CD14-positive monocyte (primary cell): Measurements from ENCODE around the gene S1PR2. TPM values are rescaled to one million over a fixed set of nuclear protein-coding genes. Genes with fewer than 3 reads are reported as not detected.

Experiments
- DNase-seq, 3 donors: peaks; one replicate each; pipeline ENCODE4 v3.0.0-alpha.2; 2011 to 2022
- H2AFZ ChIP-seq: 2 replicates; pipeline ENCODE4 v1.6.0; 2012; ENCODE audit warnings: mild to moderate bottlenecking, low read depth, low read length, inconsistent platforms; ENCODE audit not compliant: insufficient read depth, poor library complexity, severe bottlenecking
- H3K27ac ChIP-seq, 2 donors: 1 replicate in 1 of 2; 2 replicates in 1 of 2; pipeline ENCODE4 v1.5.1; 2012 to 2013; ENCODE audit warnings: low read length in 2 of 2, control low read depth in 1 of 2, inconsistent platforms in 1 of 2, low read depth in 1 of 2, mild to moderate bottlenecking in 1 of 2
- H3K27me3 ChIP-seq, 2 donors: one replicate each; pipeline versions ENCODE4 v1.6.0 to v1.6.1; 2011 to 2013; ENCODE audit warnings: low read length in 2 of 2; ENCODE audit not compliant: control insufficient read depth in 2 of 2, insufficient read depth in 2 of 2
- H3K36me3 ChIP-seq, 2 donors: replicated peaks in 1 of 2; 1 replicate in 1 of 2; 2 replicates in 1 of 2; pipeline versions ENCODE4 v1.5.1 to v1.6.1; 2012 to 2013; ENCODE audit warnings: low read length in 2 of 2, control low read depth in 1 of 2, inconsistent platforms in 1 of 2, mild to moderate bottlenecking in 1 of 2; ENCODE audit not compliant: insufficient read depth in 2 of 2, control insufficient read depth in 1 of 2
- H3K4me1 ChIP-seq, 2 donors: 1 replicate in 1 of 2; 2 replicates in 1 of 2; pipeline versions ENCODE4 v1.5.1 to v1.6.1; 2012 to 2013; ENCODE audit warnings: low read length in 2 of 2, control low read depth in 1 of 2, inconsistent platforms in 1 of 2, mild to moderate bottlenecking in 1 of 2, moderate library complexity in 1 of 2; ENCODE audit not compliant: insufficient read depth in 2 of 2, control insufficient read depth in 1 of 2
- H3K4me2 ChIP-seq: replicated peaks from 2 replicates; pipeline ENCODE3; 2012; ENCODE audit warnings: low read length, moderate library complexity, mild to moderate bottlenecking; ENCODE audit not compliant: poor library complexity, severe bottlenecking; ENCODE audit errors: extremely low read depth
- H3K4me3 ChIP-seq, 3 experiments: fragments of 200-600 bp in 1 of 3; sonication (generic) in 1 of 3; replicated peaks in 1 of 3; 1 replicate in 2 of 3; 2 replicates in 1 of 3; pipeline ENCODE4 v1.5.1; 2011 to 2013; ENCODE audit warnings: low read length in 3 of 3, mild to moderate bottlenecking in 3 of 3, control low read depth in 2 of 3, low read depth in 2 of 3, inconsistent platforms in 1 of 3, moderate library complexity in 1 of 3
- H3K79me2 ChIP-seq: 2 replicates; pipeline ENCODE4 v1.6.0; 2012; ENCODE audit warnings: mild to moderate bottlenecking, control low read depth, inconsistent platforms, low read length, moderate library complexity; ENCODE audit not compliant: insufficient read depth
- H3K9ac ChIP-seq: 2 replicates; pipeline ENCODE4 v1.6.0; 2017; ENCODE audit warnings: low read length, mild to moderate bottlenecking; ENCODE audit not compliant: insufficient read depth, poor library complexity, severe bottlenecking
- H3K9me3 ChIP-seq, 2 donors: replicated peaks in 1 of 2; 1 replicate in 1 of 2; 2 replicates in 1 of 2; pipeline versions ENCODE4 v1.5.1 to v1.6.1; 2012 to 2013; ENCODE audit warnings: low read length in 2 of 2, control low read depth in 1 of 2; ENCODE audit not compliant: control insufficient read depth in 1 of 2, insufficient read depth in 1 of 2
- H4K20me1 ChIP-seq: 2 replicates; pipeline ENCODE4 v1.6.0; 2012; ENCODE audit warnings: mild to moderate bottlenecking, low read length, control low read depth, moderate library complexity; ENCODE audit not compliant: insufficient read depth
- H3K27ac Mint-ChIP-seq, 7 donors: one replicate each; pipeline ENCODE4 v1.8.0; 2020; ENCODE audit warnings: mild to moderate bottlenecking in 7 of 7, mixed read lengths in 7 of 7, moderate library complexity in 6 of 7, inconsistent platforms in 2 of 7
- H3K27me3 Mint-ChIP-seq, 3 donors: one replicate each; pipeline ENCODE4 v1.8.0; 2021 to 2022; ENCODE audit warnings: low read depth in 3 of 3, mild to moderate bottlenecking in 3 of 3, mixed read lengths in 3 of 3, moderate library complexity in 3 of 3, inconsistent platforms in 1 of 3
- H3K36me3 Mint-ChIP-seq, 2 donors: one replicate each; pipeline ENCODE4 v1.8.0; 2020; ENCODE audit warnings: mixed read lengths in 2 of 2, inconsistent platforms in 1 of 2, mild to moderate bottlenecking in 1 of 2
- H3K4me1 Mint-ChIP-seq: one replicate; pipeline ENCODE4 v1.8.0; 2020; ENCODE audit warnings: mild to moderate bottlenecking, mixed read lengths
- H3K4me3 Mint-ChIP-seq, 2 donors: one replicate each; pipeline ENCODE4 v1.8.0; 2020; ENCODE audit warnings: mild to moderate bottlenecking in 2 of 2, mixed read lengths in 2 of 2, moderate library complexity in 1 of 2
- H3K9me3 Mint-ChIP-seq, 7 donors: one replicate each; pipeline ENCODE4 v1.8.0; 2020 to 2022; ENCODE audit warnings: mixed read lengths in 7 of 7, mild to moderate bottlenecking in 6 of 7, moderate library complexity in 6 of 7, inconsistent platforms in 2 of 7
- CTCF ChIP-seq: fragments of 200-600 bp; IDR thresholded peaks from one replicate; pipeline ENCODE4 v1.8.0; 2022; ENCODE audit warnings: antibody characterized with exemption, mild to moderate bottlenecking
- WGBS: methylation state at CpG from one replicate; pipeline ENCODE4 v1.1.5; 2013; ENCODE audit warnings: missing lambda C conversion rate; ENCODE audit not compliant: insufficient coverage; 5-methylcytosine and 5-hydroxymethylcytosine counted together
- intact Hi-C, 2 donors: fragments of 100-400 bp; cut with micrococcal nuclease; formaldehyde crosslinking; loops; one replicate each; pipeline versions ENCODE4 v1.15.0 to v1.15.1; 2023
- polyA plus RNA-seq, 3 donors: library from polyadenylated mRNA; depleted of rRNA in 1 of 3; unstranded in 2 of 3; stranded (reverse) in 1 of 3; fragments of 300-500 nt in 2 of 3; fragments of >200 nt in 1 of 3; fragmentation: Illumina TruSeq in 2 of 3; gene quantifications; 1 replicate in 2 of 3; 2 replicates in 1 of 3; pipeline ENCODE4 v1.2.3, GENCODE V29; 2012 to 2021

S1PR2 gene
- polyA plus RNA-seq, 3 donors: 0.40 to 2.0 (median 0.55) TPM

DNA sequence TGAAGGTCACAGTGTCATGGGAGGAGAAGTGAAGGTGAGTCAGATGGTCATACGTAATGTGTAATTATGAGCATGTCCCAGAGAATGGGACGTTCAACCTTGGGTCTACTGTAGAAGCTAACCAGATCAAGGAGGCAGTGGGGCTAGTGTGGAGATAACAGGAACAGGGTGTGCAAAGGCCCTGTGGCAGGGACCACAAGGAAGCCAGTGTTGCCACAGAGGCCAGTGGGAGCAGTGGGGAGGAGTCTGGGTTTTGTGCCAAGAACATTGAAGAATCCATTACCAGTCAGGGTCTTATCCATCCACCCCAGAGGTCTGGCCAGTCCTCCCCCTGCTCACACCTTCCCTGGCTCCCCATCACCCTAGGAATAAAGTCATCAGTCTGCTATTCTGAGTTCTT lies 24.2 kb upstream of the S1PR2 start:
- no peak overlapping the region for H3K9ac ChIP-seq
- H3K27me3 ChIP-seq: no peaks in the 10 kb centered on the region
- peaks cover 13% of the 10 kb centered on the region for H3K4me1 Mint-ChIP-seq
- H3K4me1 ChIP-seq: peaks cover 13 to 23% of the 10 kb centered on the region in 2 donors
- H3K9me3 Mint-ChIP-seq: peaks cover 0 to 2% (median 0%) of the 10 kb centered on the region in 7 donors
- H2AFZ ChIP-seq: no peak overlapping the region
- WGBS: 100% methylated on average over 2 of the region's 2 CpGs
- H3K4me3 ChIP-seq: no peak overlapping the region
- H3K9me3 ChIP-seq: no peaks in the 10 kb centered on the region
- DNase-seq: no peak
- H3K27ac Mint-ChIP-seq: peak overlapping the region in 2 of 7 donors; percentile 27 to 57
- H4K20me1 ChIP-seq: peaks cover 14% of the 10 kb centered on the region
- H3K4me3 Mint-ChIP-seq: no peak overlapping the region
- peaks cover 20% of the 10 kb centered on the region for H3K79me2 ChIP-seq
- no peaks in the 10 kb centered on the region for H3K27me3 Mint-ChIP-seq
- intact Hi-C loops: no loop called here
- H3K36me3 Mint-ChIP-seq: peaks cover 45 to 61% of the 10 kb centered on the region in 2 donors
- TF ChIP-seq CTCF: no peak
- H3K4me2 ChIP-seq: no peak overlapping the region
- H3K36me3 ChIP-seq: peaks cover 49 to 55% of the 10 kb centered on the region in 2 donors
- no peak overlapping the region for H3K27ac ChIP-seq

DNA sequence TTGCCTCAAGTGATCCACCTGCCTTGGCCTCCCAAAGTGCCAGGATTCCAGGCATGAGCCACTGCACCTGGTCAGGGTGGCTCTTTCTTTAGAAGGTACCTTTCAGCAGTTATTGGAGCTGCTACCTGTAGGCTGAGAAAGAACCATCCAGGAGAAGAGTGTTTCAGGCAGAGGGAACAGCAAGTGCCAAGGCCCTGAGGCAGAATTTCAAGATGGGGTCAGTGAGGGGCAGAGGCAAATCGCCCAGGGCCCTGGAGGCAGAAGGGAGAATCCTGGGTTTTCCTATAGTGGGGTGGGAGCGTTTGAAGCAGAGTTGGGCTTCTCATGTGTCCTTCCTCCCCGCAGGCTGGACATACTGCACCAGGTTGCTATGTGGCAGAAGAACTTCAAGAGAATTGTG lies 23.1 kb upstream of the S1PR2 start:
- TF ChIP-seq CTCF: no peak
- H3K36me3 ChIP-seq: peaks cover 46 to 47% of the 10 kb centered on the region in 2 donors
- 93% methylated on average over 3 of the region's 3 CpGs for WGBS
- intact Hi-C loops: loop anchor here (5.0 kb wide), 5 partner anchors 57 to 322 kb away; partner anchors contain the start of genes CDKN2D (in 1 of the 2), DNMT1 (in 1 of the 2) and KRI1 (in 1 of the 2)
- H3K27me3 ChIP-seq: no peaks in the 10 kb centered on the region
- no peak overlapping the region for H3K27ac ChIP-seq
- H3K4me3 ChIP-seq: no peak overlapping the region
- H3K79me2 ChIP-seq: peaks cover 20% of the 10 kb centered on the region
- H4K20me1 ChIP-seq: peaks cover 14% of the 10 kb centered on the region
- peaks cover 45 to 53% of the 10 kb centered on the region in 2 donors for H3K36me3 Mint-ChIP-seq
- H3K4me1 ChIP-seq: peaks cover 16 to 28% of the 10 kb centered on the region in 2 donors
- no peak overlapping the region for H3K9ac ChIP-seq
- H2AFZ ChIP-seq: no peak overlapping the region
- H3K4me3 Mint-ChIP-seq: no peak overlapping the region
- H3K9me3 ChIP-seq: no peaks in the 10 kb centered on the region
- H3K9me3 Mint-ChIP-seq: peaks cover 0 to 2% (median 0%) of the 10 kb centered on the region in 7 donors
- peak overlapping the region in 3 of 7 donors; percentile 40 to 65 (median 43) for H3K27ac Mint-ChIP-seq
- peaks cover 0 to 1% (median 0%) of the 10 kb centered on the region in 3 donors for H3K27me3 Mint-ChIP-seq
- no peak overlapping the region for H3K4me2 ChIP-seq
- no peak for DNase-seq
- H3K4me1 Mint-ChIP-seq: peaks cover 13% of the 10 kb centered on the region
